GM23248 (cell line): Measurements from ENCODE around the gene CHST7.

Experiments used
- EZH2 ChIP-seq: fragments of 200-600 bp; sonication (generic); IDR thresholded peaks from 2 replicates; pipeline ENCODE4 v1.6.1; 2018; ENCODE audit warnings: antibody characterized with exemption, mild to moderate bottlenecking; ENCODE audit not compliant: insufficient read depth, poor library complexity, severe bottlenecking
- EZH2phosphoT487 ChIP-seq: fragments of 200-600 bp; sonication (generic); IDR thresholded peaks from 2 replicates; pipeline ENCODE4 v1.6.1; 2018; ENCODE audit warnings: antibody characterized with exemption, moderate library complexity, mild to moderate bottlenecking, low read depth; ENCODE audit not compliant: insufficient read depth

- TF ChIP-seq EZH2 (no peak), EZH2phosphoT487 (no peak)
Observed at GRCh38 chrX:46575586-46575985, 2.0 kb downstream of the CHST7 start.
